GM21786 (cell line): ENCODE data around the gene PDE4D.

ENCODE experiments used
- ATAC-seq: cut with Tn5 transposase; IDR thresholded peaks from one replicate; pipeline ENCODE4 v1.9.1; 2021; ENCODE audit not compliant: unreplicated experiment

The PDE4D gene

DNA sequence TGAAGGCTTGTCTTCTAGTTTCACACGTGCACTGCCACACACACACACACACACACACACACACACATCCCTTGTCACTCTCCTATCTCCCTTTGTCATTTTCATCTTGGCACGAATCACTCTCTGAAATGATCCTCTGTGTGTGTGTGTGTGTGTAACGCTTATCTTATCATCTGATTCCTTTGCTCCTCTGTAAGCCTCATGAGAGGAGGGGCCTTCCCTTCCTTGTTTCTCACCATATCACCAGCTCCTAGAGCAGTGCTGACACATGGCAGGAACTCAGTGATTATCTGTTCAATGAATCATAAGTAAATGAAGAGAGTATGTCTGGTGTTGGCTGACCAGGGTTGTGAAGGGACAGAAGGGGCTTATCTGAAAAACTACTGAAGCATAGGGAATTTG, 53.3 kb downstream of the PDE4D start:
- ATAC-seq: no peak

- no peak for ATAC-seq
Observed at GRCh38 chr5:59838989-59839388, 54.5 kb downstream of the PDE4D start.

GRCh38 chr5:59838067-59838466, 55.5 kb downstream of the PDE4D start:
- ATAC-seq: no peak

GRCh38 chr5:59837071-59837470, 56.5 kb downstream of the PDE4D start:
- no peak for ATAC-seq

GRCh38 chr5:59835800-59836199, 57.7 kb downstream of the PDE4D start:
- no peak for ATAC-seq

DNA sequence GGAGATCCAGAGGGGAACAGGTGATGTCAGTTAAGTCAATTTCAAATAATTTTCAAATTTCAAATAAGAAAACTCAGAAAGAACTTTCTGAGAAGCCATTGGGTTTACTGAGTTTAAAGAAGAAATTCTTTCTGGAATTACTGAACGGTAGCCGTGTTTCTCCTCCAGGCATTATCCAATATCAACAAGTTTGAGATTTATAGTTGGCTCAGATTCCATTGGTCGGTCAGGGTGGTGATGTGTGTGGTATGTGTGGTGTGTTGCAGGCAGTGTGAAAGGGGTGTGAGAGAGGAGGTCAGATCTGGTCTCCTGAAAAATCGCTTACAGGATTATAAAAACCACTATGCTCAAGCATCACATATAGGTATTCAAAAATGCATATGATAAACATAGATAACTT, 60.1 kb downstream of the PDE4D start:
- ATAC-seq: no peak

DNA sequence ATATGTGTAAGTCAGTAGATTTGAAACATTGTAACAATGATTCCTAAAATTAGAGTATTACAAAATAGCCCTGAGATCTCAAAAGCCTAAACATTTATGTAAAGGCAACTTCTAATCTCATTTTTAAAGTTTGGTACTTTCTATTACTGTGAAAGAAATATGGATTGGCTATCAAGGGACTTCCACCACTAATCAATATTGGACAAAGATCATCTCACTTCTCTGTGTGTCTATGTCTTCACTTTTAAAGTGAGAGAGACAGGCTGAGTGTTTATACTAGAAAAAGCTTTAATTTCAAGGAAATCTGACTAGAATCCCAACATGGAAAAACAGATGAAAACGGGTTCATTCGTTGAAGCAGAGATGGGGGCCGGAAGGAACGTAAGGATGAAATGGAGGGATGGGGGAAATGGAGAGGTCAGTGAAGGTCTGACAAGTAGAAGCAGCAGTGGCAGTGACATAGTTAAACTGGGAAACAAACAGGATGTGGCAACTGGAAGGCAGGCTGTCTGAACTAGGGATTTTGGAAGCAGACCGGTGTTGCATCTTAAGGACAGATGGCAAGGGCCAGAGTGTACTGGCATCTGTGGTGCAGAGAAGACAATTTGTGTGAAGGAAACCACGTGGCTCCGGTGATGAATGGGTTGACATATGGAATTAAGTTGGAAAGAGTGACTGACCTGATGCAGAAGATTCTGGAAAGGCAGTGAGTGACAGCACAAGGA, 60.8 kb downstream of the PDE4D start:
- ATAC-seq: no peak

- no peak for ATAC-seq
Observed at GRCh38 chr5:59831326-59832010, 62.1 kb downstream of the PDE4D start.

GRCh38 chr5:59830536-59831200, 62.9 kb downstream of the PDE4D start:
- ATAC-seq: no peak

DNA sequence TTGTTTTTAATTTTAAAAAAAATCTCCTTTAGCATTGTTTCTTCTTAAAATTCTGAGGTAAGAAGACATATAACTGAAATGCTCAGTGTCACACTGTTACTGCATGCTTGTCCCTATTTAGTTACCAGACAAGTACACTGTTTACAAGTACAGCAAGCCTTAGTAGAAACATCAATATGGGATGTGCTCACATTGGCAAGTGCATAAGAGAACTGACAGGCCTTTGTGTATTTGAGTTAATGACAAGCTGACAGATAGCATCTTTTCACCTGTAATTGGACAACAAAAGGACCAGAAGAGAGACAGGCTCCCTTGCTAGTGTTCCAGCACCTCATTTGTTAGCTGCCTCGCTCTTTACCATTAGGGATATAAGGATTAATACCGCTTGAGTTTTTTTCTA, 63.6 kb downstream of the PDE4D start:
- ATAC-seq: no peak

- ATAC-seq: no peak
Observed at GRCh38 chr5:59829386-59829785, 64.1 kb downstream of the PDE4D start.

DNA sequence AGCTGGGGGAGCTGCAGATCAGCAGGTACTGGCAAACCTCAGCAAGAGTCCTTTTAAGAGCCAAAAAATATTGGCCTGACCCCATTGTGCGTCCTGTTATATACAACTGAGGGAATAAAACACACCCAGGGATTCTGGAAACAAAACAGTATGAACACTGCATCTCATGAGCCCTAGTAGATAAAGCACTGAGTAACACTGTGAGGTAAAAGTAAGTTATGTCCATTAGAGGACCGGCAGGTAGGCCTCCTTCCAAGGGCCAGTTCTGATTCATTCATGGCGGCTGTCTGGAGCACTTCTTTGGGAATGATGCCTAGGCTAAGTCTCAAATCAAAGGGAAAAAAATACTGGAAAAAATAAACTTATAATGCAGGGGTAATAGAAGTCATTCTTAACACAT, 64.9 kb downstream of the PDE4D start:
- no peak for ATAC-seq

- no peak for ATAC-seq
Observed at GRCh38 chr5:59826996-59827395, 66.5 kb downstream of the PDE4D start.

- no peak for ATAC-seq
Observed at GRCh38 chr5:59823420-59823819, 70.1 kb downstream of the PDE4D start.

GRCh38 chr5:59819806-59820205, 73.7 kb downstream of the PDE4D start:
- ATAC-seq: no peak

GRCh38 chr5:59817536-59817935, 76.0 kb downstream of the PDE4D start:
- ATAC-seq: no peak

DNA sequence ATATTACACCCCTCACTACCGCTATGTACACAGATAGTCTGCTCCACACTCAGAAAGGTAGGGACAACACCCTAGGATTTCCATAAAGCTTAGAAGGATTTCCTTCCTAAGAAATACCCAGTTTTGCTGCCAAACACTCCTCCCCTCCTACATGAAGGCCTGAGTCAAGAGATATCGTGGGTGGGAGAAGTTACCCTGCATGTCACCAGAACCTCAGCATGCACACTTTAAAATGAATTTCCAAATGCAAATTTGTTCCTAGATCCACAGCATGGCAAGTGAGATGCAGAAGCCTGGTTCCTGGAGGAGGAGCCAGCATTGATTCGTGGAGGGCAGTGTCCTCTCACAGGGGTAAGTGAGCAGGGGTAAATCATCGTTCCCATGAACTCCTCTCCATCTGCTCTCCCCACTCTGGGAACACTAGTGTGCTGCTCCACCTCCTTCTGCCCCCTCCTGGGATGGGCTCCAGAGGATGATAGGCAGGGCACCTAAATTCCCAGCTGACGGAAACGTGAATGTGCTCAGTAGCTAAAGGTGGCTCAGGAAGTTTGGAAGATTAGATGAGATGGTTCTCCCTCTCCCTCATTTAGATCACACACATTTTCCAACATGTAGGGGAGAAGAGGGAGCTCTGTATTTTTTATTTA, 76.7 kb downstream of the PDE4D start:
- no peak for ATAC-seq

DNA sequence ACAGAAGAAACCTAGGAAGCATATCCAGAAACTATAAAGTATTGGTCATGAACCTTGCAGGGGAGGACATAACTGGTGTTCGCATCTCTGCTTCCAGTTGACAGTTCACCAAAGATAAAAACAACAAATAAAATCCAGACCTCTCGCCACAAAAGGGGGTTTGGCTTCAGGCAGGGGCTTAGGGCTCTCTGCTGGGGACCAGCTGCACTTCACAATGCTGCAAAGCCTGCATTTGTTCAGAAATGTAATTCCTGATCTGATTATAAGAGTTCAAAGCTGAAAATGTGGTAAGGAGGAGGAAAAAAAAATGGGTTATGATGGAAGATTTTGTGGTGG, 79.0 kb downstream of the PDE4D start:
- no peak for ATAC-seq

- no peak for ATAC-seq
Observed at GRCh38 chr5:59813761-59814536, 79.6 kb downstream of the PDE4D start.

DNA sequence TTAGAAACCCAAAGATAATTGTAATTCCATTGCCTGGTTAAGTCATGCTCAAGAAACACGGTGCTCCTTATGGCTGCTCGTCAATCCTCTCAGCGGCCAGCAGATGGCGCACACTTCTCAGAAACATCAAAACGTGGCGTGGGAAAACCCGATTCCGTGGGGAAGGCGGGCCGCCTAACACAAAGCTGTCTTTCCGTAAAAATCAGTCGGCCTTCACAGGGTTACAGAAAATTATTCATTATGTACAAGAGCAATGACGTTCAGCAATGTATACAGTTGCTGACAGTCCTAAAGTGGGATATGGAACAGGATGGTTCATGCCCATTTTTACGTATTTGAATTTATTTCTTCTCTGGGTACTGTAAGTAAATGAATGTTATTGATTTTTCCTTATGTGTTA, 83.5 kb downstream of the PDE4D start:
- ATAC-seq: peak; percentile 65

DNA sequence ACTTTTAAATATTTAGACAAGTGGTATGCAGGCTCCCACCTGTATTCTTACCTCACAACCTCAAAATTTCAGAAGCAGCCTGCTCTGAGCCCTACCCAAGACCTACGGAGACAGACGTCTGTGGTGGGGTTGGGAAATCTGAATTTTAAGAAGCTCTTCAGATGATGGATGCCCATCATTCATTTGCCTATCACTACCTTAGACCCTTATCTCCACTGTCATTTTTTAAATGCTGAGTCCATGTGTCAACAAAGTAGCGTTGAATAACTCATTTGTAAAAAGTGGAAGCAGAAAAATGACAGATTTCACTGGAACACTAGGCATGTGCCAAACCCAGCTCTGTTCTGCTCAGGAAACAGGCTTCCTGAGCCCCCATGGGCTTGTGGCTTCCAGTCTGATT, 85.7 kb downstream of the PDE4D start:
- ATAC-seq: no peak
